ENCODE measurements around the gene EDEM1.

The EDEM1 gene

GRCh38 chr3:5248822-5249221 is 61.3 kb downstream of the EDEM1 start:
- TF ChIP-seq CTCF (IDR thresholded peaks at IDR 0.05; ENCODE audit: insufficient read depth, low read length, poor library complexity, severe bottlenecking) (no peak), EZH2phosphoT487 (conservative IDR thresholded peaks at IDR 0.05; ENCODE audit: low read length) (no peak)
- H3K27ac ChIP-seq (ENCODE audit: low read depth, low read length) = no peak overlapping the region

GRCh38 chr3:5250467-5251195 is 63.1 kb downstream of the EDEM1 start:
- TF ChIP-seq CTCF (IDR thresholded peaks at IDR 0.05; ENCODE audit: insufficient read depth, low read length, poor library complexity, severe bottlenecking) (no peak), EZH2phosphoT487 (conservative IDR thresholded peaks at IDR 0.05; ENCODE audit: low read length) (no peak)
- Histone ChIP-seq H2AFZ (ENCODE audit: low read depth, low read length, severe bottlenecking) (no peak overlapping the region), H3K4me3 (ENCODE audit: insufficient read depth, low read length, poor library complexity, severe bottlenecking) (no peak overlapping the region)

More at GRCh38 chr3:5248822-5249221, 61.3 kb downstream of the EDEM1 start:
- Histone ChIP-seq H3K4me3 (ENCODE audit: insufficient read depth, low read length, poor library complexity, severe bottlenecking) (no peak overlapping the region), H3K9me3 (ENCODE audit: insufficient read depth, low read length) (0 out of 2 replicates have a peak, but pooled peaks cover under 1% of the 10 kb centered on the region), H3K27me3 (ENCODE audit: low read length) (no peaks in the 10 kb centered on the region), H2AFZ (ENCODE audit: low read depth, low read length, severe bottlenecking) (no peak overlapping the region), H3K9me2 (replicated peaks; ENCODE audit: insufficient read depth, low read length) (no peaks in the 10 kb centered on the region), H3K9ac (ENCODE audit: low read length) (no peak overlapping the region), H3K4me2 (ENCODE audit: low read depth, low read length, poor library complexity, severe bottlenecking) (no peak overlapping the region), H3K79me2 (ENCODE audit: insufficient read depth, low read length) (no peaks in the 10 kb centered on the region), H3F3A (ENCODE audit: insufficient read depth) (no peaks in the 10 kb centered on the region), H3K36me3 (ENCODE audit: low read length) (no peaks in the 10 kb centered on the region), H4K20me1 (ENCODE audit: low read depth, low read length) (no peaks in the 10 kb centered on the region)

GRCh38 chr3:5251196-5251583 is 63.7 kb downstream of the EDEM1 start:
- Histone ChIP-seq H3K27me3 (ENCODE audit: low read length) (no peaks in the 10 kb centered on the region), H3K9me2 (replicated peaks; ENCODE audit: insufficient read depth, low read length) (no peaks in the 10 kb centered on the region), H4K20me1 (ENCODE audit: low read depth, low read length) (no peaks in the 10 kb centered on the region), H3K27ac (ENCODE audit: low read depth, low read length) (no peak overlapping the region), H3K9me3 (ENCODE audit: insufficient read depth, low read length) (no peaks in the 10 kb centered on the region), H3K4me2 (ENCODE audit: low read depth, low read length, poor library complexity, severe bottlenecking) (no peak overlapping the region), H3K36me3 (ENCODE audit: low read length) (no peaks in the 10 kb centered on the region), H3K4me3 (ENCODE audit: insufficient read depth, low read length, poor library complexity, severe bottlenecking) (no peak overlapping the region), H3K9ac (ENCODE audit: low read length) (no peak overlapping the region), H3K79me2 (ENCODE audit: insufficient read depth, low read length) (no peaks in the 10 kb centered on the region), H3F3A (ENCODE audit: insufficient read depth) (no peaks in the 10 kb centered on the region), H2AFZ (ENCODE audit: low read depth, low read length, severe bottlenecking) (no peak overlapping the region)
- no peak for TF ChIP-seq CTCF (IDR thresholded peaks at IDR 0.05; ENCODE audit: insufficient read depth, low read length, poor library complexity, severe bottlenecking)

More at GRCh38 chr3:5250467-5251195, 63.1 kb downstream of the EDEM1 start:
- Histone ChIP-seq H3K27ac (ENCODE audit: low read depth, low read length) (no peak overlapping the region), H3K9me2 (replicated peaks; ENCODE audit: insufficient read depth, low read length) (no peaks in the 10 kb centered on the region), H3K4me2 (ENCODE audit: low read depth, low read length, poor library complexity, severe bottlenecking) (no peak overlapping the region), H3K79me2 (ENCODE audit: insufficient read depth, low read length) (no peaks in the 10 kb centered on the region), H3K9me3 (ENCODE audit: insufficient read depth, low read length) (no peaks in the 10 kb centered on the region), H3K36me3 (ENCODE audit: low read length) (no peaks in the 10 kb centered on the region), H4K20me1 (ENCODE audit: low read depth, low read length) (no peaks in the 10 kb centered on the region), H3K27me3 (ENCODE audit: low read length) (no peaks in the 10 kb centered on the region), H3K9ac (ENCODE audit: low read length) (no peak overlapping the region), H3F3A (ENCODE audit: insufficient read depth) (no peaks in the 10 kb centered on the region)
